Superior temporal gyrus (tissue), 1 donor: Measurements from ENCODE around the gene SLC25A10.
"Not testable (repeated sequence)": the region's sequence is repeated elsewhere in the genome, so short reads cannot be mapped to it uniquely, and the experiment has no call there.

Source experiments
- DNase-seq: peaks from one replicate; pipeline ENCODE4 v3.0.0-alpha.2; 2016; ENCODE audit errors: extremely low spot score

The SLC25A10 gene

GRCh38 chr17:81720267-81721071, 8.4 kb downstream of the SLC25A10 start:
- no peak for DNase-seq

- no peak for DNase-seq
These were observed 10.4 kb downstream of the SLC25A10 start for GRCh38 chr17:81722184-81723120.

DNA sequence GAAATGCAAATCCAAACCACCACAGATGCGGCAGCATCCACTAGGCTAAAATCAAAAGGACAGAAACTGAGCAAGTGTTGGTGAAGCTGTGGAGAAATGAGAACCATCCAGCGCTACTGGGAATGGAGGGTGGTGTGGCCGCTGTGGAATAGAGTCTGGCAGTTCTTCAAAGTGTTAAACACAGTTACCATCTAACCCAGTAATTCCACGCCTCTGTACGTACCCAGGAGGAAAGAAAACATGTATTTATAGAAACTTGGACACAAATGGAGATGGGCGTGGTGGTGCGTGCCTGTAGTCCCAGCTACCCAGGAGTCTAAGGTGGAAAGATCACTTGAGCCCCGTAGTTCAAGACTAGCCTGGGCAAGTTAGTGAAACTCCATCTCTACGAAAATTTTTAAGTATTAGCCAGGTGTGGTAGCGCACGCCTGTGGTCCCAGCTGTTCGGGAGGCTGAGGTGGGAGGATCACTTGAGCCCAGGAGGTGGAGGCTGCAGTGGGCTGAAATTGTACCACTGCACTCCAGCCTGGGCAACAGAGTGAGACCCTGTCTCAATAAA, 11.6 kb downstream of the SLC25A10 start:
- DNase-seq, result no peak

GRCh38 chr17:81725439-81725838, 13.4 kb downstream of the SLC25A10 start:
- no peak for DNase-seq

GRCh38 chr17:81726004-81726403, 13.9 kb downstream of the SLC25A10 start:
- DNase-seq, result no peak

GRCh38 chr17:81727324-81728031, 15.4 kb downstream of the SLC25A10 start:
- no peak for DNase-seq

- DNase-seq, result peak; percentile 87
These were observed 21.7 kb downstream of the SLC25A10 start for GRCh38 chr17:81733507-81734404.

DNA sequence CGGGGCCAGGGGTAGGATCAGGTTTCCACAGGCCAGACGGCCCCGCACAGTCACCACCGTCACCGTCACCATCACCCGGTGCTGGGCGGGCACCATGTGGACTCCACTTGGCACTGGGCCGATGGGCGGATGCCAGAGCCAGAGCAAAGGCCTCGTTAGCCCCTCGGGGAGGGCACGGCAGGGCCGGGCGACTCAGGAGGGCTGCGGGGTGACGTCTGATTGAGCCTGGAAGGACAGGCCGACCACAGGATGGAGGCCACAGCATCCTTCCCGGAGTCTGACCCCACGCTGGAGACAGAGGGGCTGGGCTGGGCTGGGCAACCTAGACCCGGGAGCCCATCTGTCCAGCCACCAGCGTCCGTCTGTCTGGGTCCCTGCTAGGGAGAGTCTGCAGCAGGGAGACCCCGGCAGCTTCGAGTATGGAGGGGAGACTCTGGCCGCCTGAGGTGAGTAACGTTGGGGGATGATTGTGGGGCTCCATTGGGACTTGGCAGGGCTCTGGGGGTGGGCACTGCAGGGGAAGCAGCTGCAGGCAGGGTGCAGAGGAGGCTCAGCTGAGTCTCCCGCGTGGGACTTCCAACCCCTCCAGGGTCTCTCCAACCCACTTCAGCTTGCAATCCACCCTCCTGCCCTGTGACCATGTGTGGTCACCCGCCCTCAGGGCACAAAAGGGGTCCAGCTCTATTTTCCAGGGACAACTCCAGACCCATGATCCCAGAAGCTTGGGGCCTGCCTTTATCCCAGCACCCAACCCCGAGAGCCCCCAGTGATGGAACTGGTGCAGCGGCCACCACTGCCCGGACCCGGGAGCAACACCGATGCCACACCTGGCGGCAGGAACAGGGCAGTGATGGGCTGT, 22.6 kb downstream of the SLC25A10 start:
- no peak for DNase-seq

- DNase-seq, result no peak
These were observed 23.4 kb downstream of the SLC25A10 start for GRCh38 chr17:81735264-81736102.

DNA sequence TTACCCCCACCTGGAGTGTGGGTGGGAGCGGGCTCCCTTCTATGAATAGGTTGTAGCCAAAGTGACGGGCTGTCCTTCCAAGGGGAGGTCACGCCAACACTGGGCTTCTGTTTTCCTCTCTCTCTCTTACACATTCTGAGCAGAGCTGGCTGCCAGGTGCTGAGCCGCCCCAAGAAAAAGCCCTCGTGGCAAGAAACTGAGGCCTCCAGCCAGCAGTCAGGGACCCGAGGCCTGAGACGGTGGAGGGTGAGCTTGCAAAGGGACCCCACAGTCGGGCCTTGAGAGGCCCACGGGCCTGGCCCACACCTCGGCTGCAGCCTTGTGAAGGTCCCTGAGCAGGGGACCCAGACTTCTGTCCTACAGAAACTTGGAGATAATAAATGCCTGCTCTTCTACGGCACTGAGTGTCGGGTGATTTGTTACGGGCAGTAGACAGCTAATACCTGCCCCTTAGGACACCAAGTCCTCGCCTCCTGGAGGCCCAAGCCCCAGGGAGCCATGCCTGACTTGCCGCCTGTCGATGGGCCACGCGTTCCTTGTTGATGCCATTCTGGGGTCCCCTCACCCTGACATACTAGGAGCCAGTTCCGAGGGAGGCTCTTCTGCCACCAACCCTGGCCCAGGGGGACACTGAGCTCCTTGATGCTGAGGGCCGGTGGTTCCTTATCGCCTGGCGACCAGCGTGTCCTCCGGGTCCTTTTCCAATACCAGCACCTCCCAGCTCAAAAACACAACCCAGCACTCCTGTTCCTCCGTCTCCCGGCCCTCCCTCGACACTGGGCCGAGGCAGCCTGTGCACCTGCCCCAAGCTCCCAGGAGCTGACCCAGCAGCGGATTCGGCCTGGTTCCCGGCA, 26.1 kb downstream of the SLC25A10 start:
- DNase-seq, result no peak

DNA sequence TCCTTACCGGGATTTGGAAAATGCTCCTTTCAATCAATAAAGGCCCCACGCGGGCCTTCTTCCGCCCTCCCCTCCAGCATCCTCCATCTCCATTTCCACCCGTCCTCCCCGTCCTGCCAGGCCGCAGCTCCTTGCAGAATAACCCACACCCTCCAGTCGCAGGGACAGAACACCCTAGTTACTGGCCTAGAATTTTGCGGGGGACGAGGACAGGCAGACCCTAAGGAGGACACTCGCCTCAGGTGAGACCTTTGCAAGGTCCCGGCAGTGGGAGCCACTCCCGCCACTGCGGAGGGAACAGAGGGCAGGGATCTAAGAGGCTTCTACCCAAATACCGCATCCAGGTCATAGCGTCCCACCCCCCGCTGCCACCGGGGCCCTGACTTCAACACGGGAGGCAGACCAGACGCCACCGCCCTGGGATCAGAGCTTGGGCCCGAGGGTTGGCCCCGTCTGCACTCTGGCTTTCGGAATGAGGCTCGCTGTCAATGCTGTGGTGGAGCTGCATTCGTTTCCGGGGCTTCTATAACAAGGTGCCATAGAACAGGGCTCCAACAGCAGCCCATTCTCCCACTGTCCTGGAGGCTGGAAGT, 26.8 kb downstream of the SLC25A10 start:
- no peak for DNase-seq

DNA sequence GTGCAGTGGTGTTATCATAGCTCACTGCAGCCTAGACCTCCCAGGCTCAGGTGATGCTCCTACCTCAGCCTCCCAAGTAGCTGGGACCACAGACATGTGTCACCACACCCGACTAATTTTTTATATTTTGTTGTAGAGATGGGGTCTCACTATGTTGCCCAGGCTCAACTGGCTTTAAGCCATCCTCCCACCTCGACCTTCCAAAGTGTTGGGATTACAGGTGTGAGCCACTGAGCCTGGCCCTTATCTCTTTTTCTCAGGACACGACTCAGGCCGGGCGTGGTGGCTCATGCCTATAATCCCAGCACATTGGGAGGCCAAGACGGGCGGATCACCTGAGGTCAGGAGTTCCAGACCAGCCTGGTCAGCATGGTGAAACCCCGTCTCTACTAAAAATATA, 27.5 kb downstream of the SLC25A10 start:
- not testable (repeated sequence) for DNase-seq

DNA sequence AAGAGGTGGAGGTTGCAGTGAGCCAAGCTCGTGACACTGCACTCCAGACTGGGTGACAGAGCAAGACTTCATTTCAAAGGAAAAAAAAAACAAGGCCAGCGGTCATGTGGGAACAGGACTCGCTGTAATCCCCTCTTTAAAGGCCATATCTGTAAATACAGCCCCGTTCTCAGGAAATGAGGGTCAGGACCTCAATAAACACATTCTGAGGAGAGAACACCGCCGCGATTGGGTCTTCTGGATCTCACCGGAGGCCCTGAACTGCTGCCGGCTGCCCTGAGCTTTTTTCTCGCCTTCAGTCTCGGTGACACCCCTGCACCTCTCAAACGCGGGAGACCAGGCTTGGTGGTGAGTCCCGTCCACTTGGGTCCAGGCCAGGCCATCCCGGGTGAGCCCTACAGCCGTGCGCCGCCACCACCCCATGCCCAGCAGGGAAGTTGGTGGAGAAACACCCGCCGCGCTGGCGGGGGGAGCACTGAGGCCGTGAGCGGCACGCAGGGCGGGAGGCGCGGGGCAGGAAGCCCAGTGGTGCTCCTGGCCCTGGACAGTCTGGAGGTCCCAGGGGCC, 28.4 kb downstream of the SLC25A10 start:
- no peak for DNase-seq

DNA sequence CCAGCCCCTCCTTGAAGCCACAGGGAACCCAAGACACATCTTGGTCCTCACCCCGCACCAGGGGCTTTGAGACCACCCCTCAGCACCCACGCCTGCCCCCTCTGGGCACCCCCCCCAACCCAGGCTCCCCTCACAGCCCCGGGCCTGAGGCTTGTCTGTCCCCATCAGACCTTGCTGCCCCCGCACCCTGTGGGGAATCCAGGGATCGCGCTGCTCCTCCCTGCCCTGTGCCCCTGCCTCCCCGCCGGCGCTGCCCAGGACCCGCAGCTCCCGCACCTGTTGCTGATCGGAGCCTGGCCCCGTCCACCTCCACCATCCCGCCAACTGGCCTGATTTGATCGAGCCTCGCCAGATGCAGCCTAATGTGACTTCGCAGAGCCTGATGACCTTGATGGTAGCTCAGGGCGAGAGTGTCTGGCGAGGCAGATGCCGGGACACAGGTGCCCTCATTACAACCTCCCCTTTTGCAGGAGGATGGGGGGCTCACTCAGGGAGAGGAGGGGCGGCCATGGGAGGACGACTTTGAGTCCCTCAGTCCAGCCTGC, 29.0 kb downstream of the SLC25A10 start:
- DNase-seq, result no peak

DNA sequence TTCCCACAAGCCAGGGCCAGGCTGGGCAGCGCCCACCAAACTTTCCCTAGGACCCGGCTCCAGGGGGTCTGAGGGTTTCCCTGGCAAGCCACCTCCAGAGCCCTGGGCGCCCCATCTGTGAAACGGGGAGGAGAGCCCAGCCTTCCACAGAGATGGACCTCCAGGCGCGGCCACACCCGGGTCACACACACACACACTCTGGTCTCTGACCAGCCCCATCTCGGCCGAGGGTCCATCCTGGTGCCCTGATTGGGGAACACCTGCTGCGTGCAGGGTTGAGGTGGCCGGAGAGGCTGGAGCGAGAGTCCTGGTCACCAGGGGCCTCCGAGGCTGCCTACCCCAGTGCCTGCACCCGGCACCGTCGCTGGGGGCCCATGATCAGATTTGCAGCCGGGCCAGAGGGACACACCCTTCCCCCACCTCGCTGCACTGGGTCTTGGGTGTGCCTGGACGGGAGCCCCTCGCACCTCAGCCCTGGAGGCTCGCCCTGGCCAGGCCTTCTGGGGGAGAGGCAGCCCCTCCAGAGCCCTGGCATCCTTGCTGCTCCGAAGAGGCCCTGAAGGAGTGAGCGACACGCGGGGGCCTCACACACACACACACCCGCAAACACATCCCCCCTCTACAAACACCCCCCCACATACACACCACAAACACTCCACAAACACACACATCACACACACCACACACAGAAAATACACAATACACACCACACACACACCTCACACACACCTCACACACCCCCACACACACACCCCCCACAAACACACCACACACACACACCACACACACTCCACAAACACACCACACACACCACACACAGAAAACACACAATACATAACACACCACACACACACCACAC, 29.7 kb downstream of the SLC25A10 start:
- no peak for DNase-seq
